HG03571 (cell line): ENCODE measurements around the gene RNF123.

ENCODE experiments used
- ATAC-seq: cut with Tn5 transposase; IDR thresholded peaks from one replicate; pipeline ENCODE4 v1.9.1; 2021; ENCODE audit not compliant: unreplicated experiment

The RNF123 gene

GRCh38 chr3:49700453-49701128 is 11.2 kb downstream of the RNF123 start:
- ATAC-seq, result no peak

- no peak for ATAC-seq
These were observed 12.2 kb downstream of the RNF123 start for GRCh38 chr3:49701388-49702077.

DNA sequence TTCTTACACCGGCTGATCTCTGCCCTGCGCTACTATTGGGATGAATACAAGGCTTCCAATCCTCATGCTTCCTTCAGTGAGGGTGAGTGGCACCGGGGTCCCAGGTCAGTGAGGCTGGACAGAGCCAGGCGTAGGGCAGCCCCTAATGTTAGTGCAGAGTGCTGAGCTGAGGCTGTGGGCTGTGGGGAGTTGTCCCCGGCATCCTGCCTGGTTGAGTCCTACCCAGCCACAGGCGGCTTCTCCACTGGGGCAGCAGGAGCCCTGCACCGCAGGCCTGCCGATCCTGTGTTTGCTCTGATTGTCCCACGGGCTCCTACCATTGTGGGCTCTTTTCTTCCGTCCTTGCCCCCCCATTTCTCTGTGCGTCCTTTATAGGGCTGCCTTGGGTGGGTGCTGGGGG is 13.3 kb downstream of the RNF123 start:
- ATAC-seq, result no peak

DNA sequence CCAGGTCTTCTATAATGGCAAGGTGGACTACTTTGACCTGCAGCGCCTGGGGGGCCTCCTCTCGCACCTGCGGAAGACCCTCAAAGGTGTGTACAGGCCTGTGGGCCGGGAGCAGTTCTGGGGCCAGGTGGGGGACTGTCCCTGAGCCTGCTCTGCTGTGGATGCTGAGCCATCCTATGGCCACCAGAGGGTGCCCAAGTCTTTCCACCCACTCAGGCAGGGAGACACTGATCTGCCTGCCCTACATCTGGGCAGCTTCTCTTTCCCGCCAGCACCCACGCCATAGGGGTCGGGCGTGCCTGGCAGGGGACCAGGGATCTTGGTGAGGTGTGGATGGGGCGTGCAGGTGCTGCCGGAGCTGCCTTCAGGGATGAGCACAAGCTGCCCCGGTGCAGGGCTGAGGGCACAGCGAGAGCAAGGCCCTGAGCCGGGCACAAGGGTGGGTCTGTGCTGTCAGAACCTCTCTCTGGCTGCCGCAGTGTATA is 14.1 kb downstream of the RNF123 start:
- no peak for ATAC-seq

DNA sequence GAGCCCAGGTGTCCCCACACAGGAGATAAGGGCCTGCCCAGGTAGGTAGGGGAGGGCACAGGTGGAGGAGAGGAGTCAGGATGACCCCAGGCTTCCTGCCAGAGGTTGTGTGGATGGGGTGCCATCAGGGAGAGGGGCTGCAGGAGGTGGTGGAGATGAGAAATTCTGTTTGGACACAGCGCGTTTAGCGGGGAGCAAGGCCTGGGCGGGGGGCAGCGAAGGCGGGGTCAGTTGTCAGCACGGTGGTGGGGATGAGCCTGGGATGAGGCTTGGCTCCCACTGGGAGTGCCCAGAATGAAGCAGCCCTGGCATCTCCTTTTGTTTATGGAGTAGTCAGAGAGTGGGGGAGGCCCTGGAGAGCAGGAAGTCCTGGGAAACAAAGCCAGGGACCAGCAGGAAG is 14.6 kb downstream of the RNF123 start:
- ATAC-seq, result no peak

GRCh38 chr3:49704629-49705028 is 15.3 kb downstream of the RNF123 start:
- no peak for ATAC-seq

DNA sequence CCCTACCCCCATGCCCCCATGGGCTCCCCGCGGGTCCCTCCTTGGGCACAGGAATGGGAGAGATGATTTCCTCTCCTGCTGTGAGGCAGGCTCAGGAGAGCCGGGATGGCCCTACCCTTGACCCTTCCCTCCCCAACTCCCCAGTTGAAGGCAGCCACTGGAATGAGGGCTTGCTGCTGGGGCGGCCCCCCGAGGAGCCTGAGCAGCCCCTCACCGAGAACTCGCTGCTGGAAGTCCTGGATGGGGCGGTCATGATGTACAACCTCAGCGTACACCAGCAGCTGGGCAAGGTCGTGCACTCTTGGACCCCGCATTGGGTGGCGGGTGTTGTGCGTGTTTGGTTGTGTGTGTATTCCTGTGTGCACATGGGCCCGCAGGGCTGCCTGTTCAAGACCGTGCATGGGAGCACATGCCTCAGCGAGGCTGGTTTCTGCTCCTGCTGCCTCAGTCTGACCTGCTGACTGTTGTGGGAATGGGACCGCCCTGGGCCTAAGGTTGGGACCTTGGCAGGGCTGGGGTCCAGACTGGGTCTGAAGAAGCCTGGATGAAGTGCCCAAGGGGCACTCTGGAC is 16.1 kb downstream of the RNF123 start:
- ATAC-seq, result no peak

DNA sequence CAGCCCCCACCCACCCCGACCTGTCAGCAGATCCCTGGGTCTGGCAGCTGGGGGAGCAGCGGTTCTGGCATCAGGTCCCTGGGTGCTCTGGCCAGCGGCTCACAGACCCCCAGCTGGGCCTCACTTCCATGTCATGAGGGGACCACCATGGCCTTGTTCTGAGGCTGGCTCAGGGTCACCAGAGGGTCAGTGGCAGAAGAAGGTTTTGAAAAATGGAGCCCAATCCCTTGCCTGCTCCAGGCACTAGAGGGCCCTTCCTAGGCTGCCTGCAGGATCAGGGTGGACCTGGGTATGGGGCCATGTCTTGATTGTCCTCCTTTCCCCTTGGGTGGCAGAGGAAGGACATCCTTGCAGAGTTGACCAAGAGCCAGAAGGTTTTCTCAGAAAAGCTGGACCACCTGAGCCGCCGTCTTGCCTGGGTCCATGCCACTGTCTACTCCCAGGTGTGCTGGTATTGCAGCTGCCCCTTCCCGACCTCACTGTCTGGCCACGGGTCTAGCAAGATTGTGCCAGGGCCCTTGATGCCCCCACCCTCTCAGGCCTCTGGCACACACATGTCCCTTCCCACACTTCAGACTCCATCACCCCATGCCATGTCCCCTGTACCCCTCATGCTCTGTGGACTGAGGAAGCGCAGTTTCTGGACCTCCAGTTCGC is 17.2 kb downstream of the RNF123 start:
- ATAC-seq, result no peak

DNA sequence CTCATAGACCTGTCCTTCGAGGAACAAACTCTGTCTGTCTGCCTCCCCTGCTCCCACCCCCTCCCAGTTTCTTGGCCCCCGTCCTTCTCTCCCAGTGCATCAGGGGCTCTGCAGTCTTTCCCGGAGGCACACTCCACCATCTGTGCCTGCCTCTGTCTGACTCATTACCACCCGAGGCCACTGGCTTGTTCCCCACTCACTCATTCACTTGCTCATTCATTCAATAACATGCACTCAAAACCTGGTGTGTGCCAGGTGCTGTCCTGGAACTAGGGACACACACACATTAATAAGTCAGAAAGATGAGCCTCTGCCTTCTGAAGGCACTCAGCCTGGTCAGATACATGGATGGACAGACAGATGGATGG is 17.7 kb downstream of the RNF123 start:
- no peak for ATAC-seq

- ATAC-seq, result no peak
These were observed 20.5 kb downstream of the RNF123 start for GRCh38 chr3:49709852-49710251.

GRCh38 chr3:49711489-49711888 is 22.1 kb downstream of the RNF123 start:
- ATAC-seq, result no peak

DNA sequence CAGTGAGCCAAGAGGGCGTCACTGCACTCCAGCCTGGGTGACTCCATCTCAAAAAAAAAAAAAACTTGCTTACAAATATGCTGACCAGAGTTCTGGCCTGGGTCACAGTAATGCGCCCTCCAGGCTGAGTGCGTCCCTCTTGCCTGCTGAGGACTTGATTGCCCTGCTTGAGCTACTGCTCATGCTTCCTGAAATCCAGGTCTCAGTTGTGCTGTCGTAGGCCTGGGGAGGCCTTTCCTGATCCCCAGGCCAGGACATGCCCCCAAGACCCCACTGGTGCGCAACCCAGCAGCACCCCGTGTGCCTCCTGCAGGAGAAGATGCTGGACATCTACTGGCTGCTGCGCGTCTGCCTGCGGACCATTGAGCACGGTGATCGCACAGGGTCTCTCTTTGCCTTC is 22.8 kb downstream of the RNF123 start:
- ATAC-seq, result no peak

GRCh38 chr3:49712631-49713317 is 23.4 kb downstream of the RNF123 start:
- ATAC-seq, result no peak

- no peak for ATAC-seq
These were observed 24.2 kb downstream of the RNF123 start for GRCh38 chr3:49713336-49714105.

DNA sequence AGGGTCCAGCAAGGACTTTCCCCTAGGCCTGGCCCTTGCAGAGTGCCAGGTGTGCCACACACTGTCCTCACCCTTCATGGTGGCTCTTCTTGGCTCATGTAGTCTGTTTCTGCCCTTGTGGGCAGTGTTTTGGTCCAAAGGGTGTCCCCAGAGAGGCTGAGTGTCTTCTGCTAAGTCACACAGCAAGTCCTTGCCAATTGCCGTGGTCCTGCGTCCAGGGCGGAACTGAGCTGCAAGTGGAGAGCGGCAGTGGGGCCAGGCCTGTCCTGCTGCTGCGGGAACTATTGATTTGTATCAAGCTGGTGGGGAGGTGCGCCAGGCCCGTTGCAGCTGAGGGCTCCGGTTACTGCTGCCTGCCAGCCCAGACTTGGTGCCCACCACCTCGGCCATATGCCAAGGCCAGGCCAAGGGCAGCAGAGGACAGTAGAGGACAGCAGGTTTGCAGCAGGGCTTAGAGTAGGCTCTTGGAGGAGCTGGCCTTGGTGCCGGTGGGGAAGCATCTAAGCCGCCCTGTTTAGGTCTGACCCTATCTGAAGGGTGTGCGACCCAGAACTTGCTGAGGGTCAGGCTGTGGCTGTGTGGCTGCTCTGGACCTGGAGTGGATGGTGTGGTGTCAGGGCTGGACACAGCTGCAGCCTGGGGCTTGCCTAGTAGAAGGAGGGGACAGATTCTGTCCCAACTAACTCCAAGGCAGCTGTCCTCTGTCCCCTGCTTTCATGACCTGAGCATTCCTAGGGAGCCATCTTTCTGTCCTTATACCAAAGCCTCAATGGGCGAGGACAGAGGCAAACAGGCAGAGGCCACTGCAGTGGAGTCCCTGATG is 25.6 kb downstream of the RNF123 start:
- ATAC-seq, result no peak

DNA sequence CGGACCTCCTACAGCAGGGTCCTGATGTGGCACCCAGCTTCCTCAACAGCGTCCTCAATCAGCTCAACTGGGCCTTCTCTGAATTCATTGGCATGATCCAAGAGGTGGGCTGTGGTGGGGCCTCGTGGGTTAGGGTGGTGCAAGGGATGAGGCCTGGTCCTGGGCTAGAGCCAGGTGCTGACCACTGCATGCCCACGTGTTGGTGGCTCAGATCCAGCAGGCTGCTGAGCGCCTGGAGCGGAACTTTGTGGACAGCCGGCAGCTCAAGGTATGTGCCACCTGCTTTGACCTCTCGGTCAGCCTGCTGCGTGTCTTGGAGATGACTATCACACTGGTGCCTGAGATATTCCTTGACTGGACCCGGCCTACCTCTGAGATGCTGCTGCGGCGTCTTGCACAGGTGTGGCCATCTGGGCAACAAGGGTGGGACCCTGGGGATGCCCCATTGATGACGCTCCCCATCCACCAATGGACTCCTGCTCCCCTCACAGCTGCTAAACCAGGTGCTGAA is 26.3 kb downstream of the RNF123 start:
- ATAC-seq, result no peak

DNA sequence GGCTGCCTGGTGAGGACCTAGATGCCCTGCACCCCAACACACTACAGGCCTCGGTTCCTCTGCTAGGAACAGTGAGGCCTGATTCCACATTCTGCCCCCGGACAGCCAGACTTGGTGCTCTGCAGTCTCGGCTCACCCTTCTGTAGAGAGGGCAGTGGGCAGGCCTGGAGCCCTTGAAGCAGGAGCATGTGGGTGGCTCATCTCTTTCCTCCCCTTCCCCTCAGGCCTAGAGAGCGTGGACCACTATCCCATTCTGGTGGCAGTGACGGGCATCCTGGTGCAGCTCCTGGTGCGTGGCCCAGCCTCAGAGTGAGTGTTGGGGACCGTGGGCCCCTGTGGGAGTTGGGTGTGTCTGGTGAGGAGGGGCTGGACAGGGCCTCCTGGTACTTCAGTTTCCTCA is 26.8 kb downstream of the RNF123 start:
- no peak for ATAC-seq

- no peak for ATAC-seq
These were observed 27.4 kb downstream of the RNF123 start for GRCh38 chr3:49716691-49717210.
